ENCODE measurements around the gene NKAIN1.

GRCh38 chr1:31264790-31265386 lies 25.2 kb upstream of the NKAIN1 start:
- TF ChIP-seq CTCF (IDR thresholded peaks at IDR 0.05 in 4 of 5, conservative IDR thresholded peaks at IDR 0.05 in 1 of 5) (no peak), POLR2A (IDR thresholded peaks at IDR 0.05) (no peak)

Data from gastrocnemius medialis (tissue), 4 donors.